ENCODE results near the gene BBS1.
"Not testable (repeated sequence)": the region's sequence is repeated elsewhere in the genome, so short reads cannot be mapped to it uniquely, and the experiment has no call there.

BBS1 gene

DNA sequence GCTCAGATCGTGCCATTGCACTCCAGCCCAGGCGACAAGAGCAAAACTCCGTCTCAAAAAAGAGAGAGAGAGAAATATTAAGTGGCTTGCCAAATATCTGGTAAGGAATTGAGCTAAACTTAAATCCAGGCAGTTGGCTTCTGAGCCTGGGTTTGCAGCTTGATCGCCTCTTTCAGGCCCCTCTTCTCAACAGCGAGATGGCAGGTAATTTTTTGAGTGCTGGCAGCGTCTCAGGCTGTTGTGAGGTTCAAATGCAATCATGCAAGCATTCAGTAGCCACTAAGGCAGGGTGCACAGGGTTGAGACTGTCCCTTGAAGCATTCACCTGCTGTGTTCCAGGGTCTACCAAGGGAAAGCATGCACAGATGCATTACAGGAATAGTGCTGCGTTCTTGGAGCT lies 58.6 kb downstream of the BBS1 start:
- H3K9ac ChIP-seq (ENCODE audit: low read depth in 1 of 2, low read length in 2 of 2): no peak overlapping the region
- no peak overlapping the region for H3K27ac ChIP-seq (ENCODE audit: low read depth, low read length)
- H3K27me3 ChIP-seq (ENCODE audit: control insufficient read depth in 1 of 2, insufficient read depth in 2 of 2, low read length in 2 of 2): peaks cover 7 to 11% of the 10 kb centered on the region in 2 donors

DNA sequence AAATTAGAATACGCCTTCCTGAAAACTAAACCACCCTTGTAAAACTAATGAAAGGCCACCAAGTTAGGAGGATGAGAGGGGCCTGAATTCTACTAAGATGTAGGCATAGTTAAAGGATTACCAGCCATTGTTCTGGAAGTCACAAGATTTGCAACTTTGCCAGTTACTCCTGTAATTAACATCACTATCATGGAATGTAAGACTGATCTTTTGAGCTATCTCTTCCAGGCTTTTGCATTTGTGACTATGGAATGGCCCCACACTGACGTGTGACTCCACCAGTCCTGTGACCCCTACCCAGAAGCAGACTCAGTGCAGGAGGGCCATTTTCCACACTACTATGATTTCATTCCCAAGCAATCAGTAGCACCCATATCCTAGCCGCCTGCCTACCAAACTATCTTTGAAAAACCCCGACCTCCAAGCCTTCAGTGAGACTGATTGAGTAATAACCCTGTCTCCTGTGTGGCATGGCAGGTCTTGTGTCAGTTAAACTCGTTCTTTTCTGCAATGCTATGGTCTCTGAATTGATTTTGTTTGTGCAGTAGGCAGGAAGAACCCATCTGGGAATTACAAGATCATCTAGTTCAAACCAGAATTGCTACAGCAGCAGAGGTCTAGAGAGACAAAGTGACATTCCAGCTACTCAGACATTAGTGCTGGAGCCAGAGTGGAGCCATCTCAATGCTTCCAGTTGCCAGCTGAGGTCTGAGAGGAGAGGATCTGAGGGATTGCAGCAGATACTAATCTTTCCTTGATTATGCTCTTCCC lies 59.8 kb downstream of the BBS1 start:
- Histone ChIP-seq H3K9ac (ENCODE audit: low read depth in 1 of 2, low read length in 2 of 2) (no peak overlapping the region), H3K27me3 (ENCODE audit: control insufficient read depth in 1 of 2, insufficient read depth in 2 of 2, low read length in 2 of 2) (peaks cover 7 to 11% of the 10 kb centered on the region in 2 donors)

More for the DNA sequence above, 58.6 kb downstream of the BBS1 start:
- Histone ChIP-seq H3K4me1 (ENCODE audit: control insufficient read depth in 1 of 2, insufficient read depth in 2 of 2, low read length in 2 of 2) (peaks cover 3 to 4% of the 10 kb centered on the region in 2 donors), H3K36me3 (ENCODE audit: control insufficient read depth in 1 of 2, insufficient read depth in 2 of 2, low read length in 2 of 2) (no peaks in the 10 kb centered on the region), H3K9me3 (ENCODE audit: control insufficient read depth in 1 of 2, low read length in 2 of 2) (no peaks in the 10 kb centered on the region), H3K4me3 (ENCODE audit: low read depth in 1 of 2, low read length in 2 of 2) (no peak overlapping the region)

DNA sequence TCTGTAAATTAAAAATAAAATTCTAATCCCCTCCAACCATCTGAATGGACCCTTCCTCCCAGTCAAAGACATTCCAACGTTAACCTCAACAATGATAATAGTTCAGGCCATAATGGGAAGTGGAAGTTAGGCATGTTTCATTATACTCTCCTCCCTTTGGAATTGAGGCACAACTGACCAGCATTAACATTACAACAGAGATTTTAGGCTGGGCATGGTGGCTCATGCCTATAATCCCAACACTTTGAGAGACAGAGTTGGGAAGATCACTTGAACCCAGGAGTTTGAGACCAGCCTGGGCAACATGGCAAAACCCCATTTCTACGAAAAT lies 60.4 kb downstream of the BBS1 start:
- H3K4me1 ChIP-seq (ENCODE audit: control insufficient read depth in 1 of 2, insufficient read depth in 2 of 2, low read length in 2 of 2): peaks cover 3 to 4% of the 10 kb centered on the region in 2 donors
- H3K27ac ChIP-seq (ENCODE audit: low read depth, low read length): no peak overlapping the region
- peaks cover 7 to 11% of the 10 kb centered on the region in 2 donors for H3K27me3 ChIP-seq (ENCODE audit: control insufficient read depth in 1 of 2, insufficient read depth in 2 of 2, low read length in 2 of 2)
- no peak overlapping the region for H3K4me3 ChIP-seq (ENCODE audit: low read depth in 1 of 2, low read length in 2 of 2)
- H3K9ac ChIP-seq (ENCODE audit: low read depth in 1 of 2, low read length in 2 of 2): no peak overlapping the region
- no peaks in the 10 kb centered on the region for H3K36me3 ChIP-seq (ENCODE audit: control insufficient read depth in 1 of 2, insufficient read depth in 2 of 2, low read length in 2 of 2)
- H3K9me3 ChIP-seq (ENCODE audit: control insufficient read depth in 1 of 2, low read length in 2 of 2): no peaks in the 10 kb centered on the region

More for the DNA sequence above, 59.8 kb downstream of the BBS1 start:
- no peaks in the 10 kb centered on the region for H3K9me3 ChIP-seq (ENCODE audit: control insufficient read depth in 1 of 2, low read length in 2 of 2)
- no peak overlapping the region for H3K27ac ChIP-seq (ENCODE audit: low read depth, low read length)
- peaks cover 3 to 4% of the 10 kb centered on the region in 2 donors for H3K4me1 ChIP-seq (ENCODE audit: control insufficient read depth in 1 of 2, insufficient read depth in 2 of 2, low read length in 2 of 2)
- H3K4me3 ChIP-seq (ENCODE audit: low read depth in 1 of 2, low read length in 2 of 2): no peak overlapping the region
- no peaks in the 10 kb centered on the region for H3K36me3 ChIP-seq (ENCODE audit: control insufficient read depth in 1 of 2, insufficient read depth in 2 of 2, low read length in 2 of 2)

DNA sequence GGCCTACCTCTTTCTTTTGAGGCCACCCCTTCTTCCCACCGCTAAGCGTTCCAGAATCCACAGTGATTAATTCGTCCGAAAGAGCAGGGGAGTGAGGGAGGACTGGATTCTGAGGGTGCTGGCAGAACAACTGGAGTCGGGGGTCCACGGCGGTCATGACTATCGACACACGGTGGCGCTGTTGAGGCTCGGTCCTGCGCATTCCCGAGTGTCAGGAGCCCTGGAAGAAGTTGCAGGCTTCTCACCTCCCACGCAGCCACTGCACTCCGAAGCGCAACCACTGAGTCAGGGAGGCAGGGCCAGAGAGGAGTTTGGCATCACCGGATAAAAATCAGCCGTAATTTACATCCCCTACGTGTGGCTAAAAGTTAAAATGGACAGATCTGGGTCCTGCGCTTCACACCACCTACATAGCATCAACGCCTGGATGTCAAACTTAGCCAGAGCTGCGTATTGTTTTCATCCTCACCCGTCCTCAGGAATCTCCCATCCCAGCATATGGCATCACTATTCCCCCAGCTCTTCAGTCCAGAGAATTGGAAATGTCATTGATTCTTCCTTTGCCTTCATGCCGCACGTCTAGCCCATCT lies 68.7 kb downstream of the BBS1 start:
- Histone ChIP-seq H3K4me1 (ENCODE audit: control insufficient read depth in 1 of 2, insufficient read depth in 2 of 2, low read length in 2 of 2) (peaks cover 0 to 5% of the 10 kb centered on the region in 2 donors), H3K27ac (ENCODE audit: low read depth, low read length) (no peak overlapping the region), H3K27me3 (ENCODE audit: control insufficient read depth in 1 of 2, insufficient read depth in 2 of 2, low read length in 2 of 2) (no peaks in the 10 kb centered on the region), H3K9me3 (ENCODE audit: control insufficient read depth in 1 of 2, low read length in 2 of 2) (peaks cover 0 to 8% of the 10 kb centered on the region in 2 donors), H3K4me3 (ENCODE audit: low read depth in 1 of 2, low read length in 2 of 2) (peak overlapping the region in 1 of 2 donors; percentile 22), H3K36me3 (ENCODE audit: control insufficient read depth in 1 of 2, insufficient read depth in 2 of 2, low read length in 2 of 2) (no peaks in the 10 kb centered on the region), H3K9ac (ENCODE audit: low read depth in 1 of 2, low read length in 2 of 2) (no peak overlapping the region)

DNA sequence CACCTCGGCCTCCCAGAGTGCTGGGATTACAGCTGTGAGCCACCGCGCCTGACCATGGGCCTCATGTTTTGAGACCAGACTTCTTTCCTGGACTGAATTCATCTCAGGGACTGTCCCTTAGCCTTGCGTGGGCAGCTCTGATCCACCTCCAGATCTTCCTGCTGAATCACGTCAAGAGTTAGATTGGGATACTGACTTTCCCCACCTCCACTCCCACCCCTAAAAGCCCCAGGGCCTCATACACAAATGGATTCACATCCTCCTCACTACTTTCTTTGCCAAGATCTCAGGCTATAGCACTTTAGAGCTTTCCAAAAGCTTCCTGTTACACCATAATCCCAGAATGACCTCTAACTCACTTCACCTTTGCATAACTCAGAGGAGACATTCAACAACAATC lies 70.4 kb downstream of the BBS1 start:
- Histone ChIP-seq H3K27ac (ENCODE audit: low read depth, low read length) (no peak overlapping the region), H3K9me3 (ENCODE audit: control insufficient read depth in 1 of 2, low read length in 2 of 2) (peaks cover 0 to 8% of the 10 kb centered on the region in 2 donors), H3K4me3 (ENCODE audit: low read depth in 1 of 2, low read length in 2 of 2) (no peak overlapping the region), H3K4me1 (ENCODE audit: control insufficient read depth in 1 of 2, insufficient read depth in 2 of 2, low read length in 2 of 2) (peaks cover 0 to 5% of the 10 kb centered on the region in 2 donors), H3K9ac (ENCODE audit: low read depth in 1 of 2, low read length in 2 of 2) (no peak overlapping the region), H3K36me3 (ENCODE audit: control insufficient read depth in 1 of 2, insufficient read depth in 2 of 2, low read length in 2 of 2) (no peaks in the 10 kb centered on the region), H3K27me3 (ENCODE audit: control insufficient read depth in 1 of 2, insufficient read depth in 2 of 2, low read length in 2 of 2) (no peaks in the 10 kb centered on the region)

DNA sequence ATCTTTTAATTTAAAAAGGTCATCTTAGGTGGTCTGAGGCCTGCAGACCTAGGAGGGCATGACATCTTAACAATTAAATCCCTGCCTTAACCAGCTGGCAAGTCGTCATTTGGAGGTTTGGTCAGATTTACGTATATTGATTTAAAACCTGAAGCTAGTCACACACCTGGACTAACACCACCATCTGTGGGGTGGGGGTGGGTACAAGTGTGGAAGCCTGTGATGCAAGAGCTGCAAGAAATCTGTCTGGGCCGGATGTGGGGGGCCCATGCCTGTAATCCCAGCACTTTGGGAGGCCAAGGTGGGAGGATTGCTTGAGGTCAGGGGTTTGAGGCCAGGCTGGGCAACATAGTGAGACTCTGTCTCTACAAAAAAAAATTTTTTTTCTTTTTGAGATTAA lies 70.8 kb downstream of the BBS1 start:
- H3K4me3 ChIP-seq (ENCODE audit: low read depth in 1 of 2, low read length in 2 of 2): no peak overlapping the region

DNA sequence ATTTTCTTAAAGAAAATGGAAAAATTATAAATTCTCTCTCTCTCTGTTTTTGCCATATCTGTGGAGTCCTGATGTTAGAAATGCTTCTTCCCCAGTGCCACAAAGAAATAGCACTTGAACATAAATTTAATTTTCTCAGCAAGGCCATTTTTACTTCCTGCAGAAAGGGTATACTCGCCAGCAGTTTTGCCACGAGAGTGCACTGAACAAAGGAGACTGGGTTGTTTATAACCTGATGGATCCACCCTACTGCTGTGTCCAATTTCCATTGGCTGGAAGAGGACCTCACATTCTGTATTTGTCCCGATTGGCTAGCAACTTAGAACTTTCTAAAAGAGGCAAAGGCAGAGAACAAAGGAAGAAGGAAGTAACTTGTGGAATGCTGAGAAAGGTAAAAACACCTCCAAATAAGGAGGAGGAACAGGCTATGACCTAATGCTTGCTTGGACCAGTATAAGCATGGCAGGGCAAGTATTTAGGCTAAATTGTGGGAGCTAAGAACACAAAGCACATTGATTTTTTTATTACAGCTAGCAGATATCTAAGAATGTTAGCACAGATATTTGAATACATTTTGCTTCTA lies 72.2 kb downstream of the BBS1 start:
- H3K9ac ChIP-seq (ENCODE audit: low read depth in 1 of 2, low read length in 2 of 2); H3K4me3 ChIP-seq (ENCODE audit: low read depth in 1 of 2, low read length in 2 of 2); H3K27me3 ChIP-seq (ENCODE audit: control insufficient read depth in 1 of 2, insufficient read depth in 2 of 2, low read length in 2 of 2): not testable (repeated sequence)

More for the DNA sequence above, 70.8 kb downstream of the BBS1 start:
- Histone ChIP-seq H3K27me3 (ENCODE audit: control insufficient read depth in 1 of 2, insufficient read depth in 2 of 2, low read length in 2 of 2) (no peaks in the 10 kb centered on the region), H3K27ac (ENCODE audit: low read depth, low read length) (no peak overlapping the region), H3K36me3 (ENCODE audit: control insufficient read depth in 1 of 2, insufficient read depth in 2 of 2, low read length in 2 of 2) (no peaks in the 10 kb centered on the region), H3K9ac (ENCODE audit: low read depth in 1 of 2, low read length in 2 of 2) (no peak overlapping the region), H3K4me1 (ENCODE audit: control insufficient read depth in 1 of 2, insufficient read depth in 2 of 2, low read length in 2 of 2) (peaks cover 0 to 5% of the 10 kb centered on the region in 2 donors), H3K9me3 (ENCODE audit: control insufficient read depth in 1 of 2, low read length in 2 of 2) (peaks cover 0 to 8% of the 10 kb centered on the region in 2 donors)

More for the DNA sequence above, 72.2 kb downstream of the BBS1 start:
- H3K27ac ChIP-seq (ENCODE audit: low read depth, low read length); H3K9me3 ChIP-seq (ENCODE audit: control insufficient read depth in 1 of 2, low read length in 2 of 2); H3K4me1 ChIP-seq (ENCODE audit: control insufficient read depth in 1 of 2, insufficient read depth in 2 of 2, low read length in 2 of 2); H3K36me3 ChIP-seq (ENCODE audit: control insufficient read depth in 1 of 2, insufficient read depth in 2 of 2, low read length in 2 of 2): not testable (repeated sequence)

Measured in duodenal mucosa (tissue), 2 donors.